GM23338 (cell line): ENCODE measurements around the gene ECHDC3. TPM values are rescaled to one million over a fixed set of nuclear protein-coding genes. Genes with fewer than 3 reads are reported as not detected.

Experiments
- ATAC-seq: fragments of 200-7000 bp; cut with Tn5 transposase; 3 replicates; pipeline ENCODE4 v1.9.1; 2020
- DNase-seq: peaks from one replicate; pipeline ENCODE4 v3.0.0-alpha.2; 2015; ENCODE audit warnings: low spot score
- H2AFZ ChIP-seq: fragments of 200-600 bp; sonication (generic); 2 replicates; pipeline ENCODE4 v1.8.0; 2016; ENCODE audit warnings: antibody characterized with exemption, mild to moderate bottlenecking, moderate library complexity
- H3F3A ChIP-seq: fragments of 200-600 bp; sonication (generic); replicated peaks from 2 replicates; pipeline ENCODE4 v1.8.0; 2017; ENCODE audit warnings: antibody characterized with exemption, mixed run types, low read depth
- H3K27ac ChIP-seq: fragments of 200-600 bp; sonication (generic); 2 replicates; pipeline ENCODE4 v1.6.1; 2016; ENCODE audit warnings: low read depth
- H3K27me3 ChIP-seq: fragments of 200-600 bp; sonication (generic); 2 replicates; pipeline ENCODE4 v1.8.0; 2016; ENCODE audit warnings: mild to moderate bottlenecking, mixed run types, moderate library complexity; ENCODE audit not compliant: insufficient read depth
- H3K36me3 ChIP-seq: fragments of 200-600 bp; sonication (generic); 2 replicates; pipeline ENCODE4 v1.8.0; 2016; ENCODE audit warnings: mild to moderate bottlenecking; ENCODE audit not compliant: insufficient read depth
- H3K4me1 ChIP-seq: fragments of 200-600 bp; sonication (generic); 2 replicates; pipeline ENCODE4 v1.8.0; 2016; ENCODE audit warnings: mild to moderate bottlenecking, moderate library complexity; ENCODE audit not compliant: insufficient read depth
- H3K4me2 ChIP-seq: fragments of 200-600 bp; sonication (generic); 2 replicates; pipeline ENCODE4 v1.7.1; 2017; ENCODE audit warnings: mixed run types
- H3K4me3 ChIP-seq: fragments of 200-600 bp; sonication (generic); 2 replicates; pipeline ENCODE4 v1.6.1; 2016; ENCODE audit warnings: mixed run types
- H3K79me2 ChIP-seq: fragments of 200-600 bp; sonication (generic); replicated peaks from 2 replicates; pipeline ENCODE4 v1.8.0; 2017; ENCODE audit warnings: mild to moderate bottlenecking; ENCODE audit not compliant: insufficient read depth
- H3K9me2 ChIP-seq: fragments of 200-600 bp; sonication (generic); 2 replicates; pipeline ENCODE4 v1.8.0; 2017; ENCODE audit not compliant: insufficient read depth
- H4K20me1 ChIP-seq: fragments of 200-600 bp; sonication (generic); replicated peaks from 2 replicates; pipeline ENCODE4 v1.8.0; 2017; ENCODE audit warnings: mild to moderate bottlenecking; ENCODE audit not compliant: insufficient read depth
- H3K27ac Mint-ChIP-seq: 2 replicates; pipeline ENCODE4 v1.8.0; 2020; ENCODE audit warnings: inconsistent platforms, mild to moderate bottlenecking, moderate library complexity, mixed read lengths
- H3K27me3 Mint-ChIP-seq: 3 replicates; pipeline ENCODE4 v1.8.0; 2022; ENCODE audit warnings: low read depth, mild to moderate bottlenecking, moderate library complexity, mixed read lengths, inconsistent platforms; ENCODE audit not compliant: insufficient read depth, poor library complexity
- H3K36me3 Mint-ChIP-seq: 3 replicates; pipeline ENCODE4 v1.8.0; 2021; ENCODE audit warnings: low read depth, mild to moderate bottlenecking, inconsistent platforms, moderate library complexity, mixed read lengths
- H3K4me1 Mint-ChIP-seq: 3 replicates; pipeline ENCODE4 v1.8.0; 2020; ENCODE audit warnings: mild to moderate bottlenecking, inconsistent platforms, mixed read lengths
- H3K4me3 Mint-ChIP-seq: 3 replicates; pipeline ENCODE4 v1.8.0; 2021; ENCODE audit warnings: moderate library complexity, mild to moderate bottlenecking, inconsistent platforms, mixed read lengths
- H3K9me3 Mint-ChIP-seq: 3 replicates; pipeline ENCODE4 v1.8.0; 2020; ENCODE audit warnings: moderate library complexity, mild to moderate bottlenecking, inconsistent platforms, mixed read lengths
- CREB1 ChIP-seq: fragments of 250-450 bp; sonication (Bioruptor Pico); IDR thresholded peaks from 2 replicates; pipeline ENCODE4 v1.5.0; 2020; ENCODE audit warnings: low read depth, mild to moderate bottlenecking, moderate library complexity
- CTCF ChIP-seq, 2 experiments: fragments of 200-600 bp in 1 of 2; sonication (generic) in 1 of 2; conservative IDR thresholded peaks; 2 replicates each; pipeline versions ENCODE4 v1.5.1 to v1.6.1; 2016 to 2017; ENCODE audit warnings: antibody characterized with exemption in 2 of 2, low read depth in 2 of 2, mild to moderate bottlenecking in 2 of 2, moderate library complexity in 1 of 2
- EZH2 ChIP-seq: fragments of 200-600 bp; sonication (generic); IDR thresholded peaks from one replicate; pipeline ENCODE4 v1.8.0; 2017; ENCODE audit warnings: antibody characterized with exemption, mild to moderate bottlenecking, low read depth; ENCODE audit not compliant: unreplicated experiment
- EZH2phosphoT487 ChIP-seq: fragments of 200-600 bp; sonication (generic); IDR thresholded peaks from one replicate; pipeline ENCODE4 v1.8.1; 2018; ENCODE audit warnings: antibody characterized with exemption; ENCODE audit not compliant: unreplicated experiment
- JUNB ChIP-seq: IDR thresholded peaks from one replicate; pipeline ENCODE4 v1.6.1; 2016; ENCODE audit warnings: antibody characterized with exemption; ENCODE audit not compliant: unreplicated experiment
- NANOG ChIP-seq: IDR thresholded peaks from 2 replicates; pipeline ENCODE4 v1.6.1; 2016; ENCODE audit warnings: antibody characterized with exemption, borderline replicate concordance
- POLR2AphosphoS5 ChIP-seq: IDR thresholded peaks from 2 replicates; pipeline ENCODE4 v1.6.1; 2016; ENCODE audit warnings: antibody characterized with exemption, low read depth
- REST ChIP-seq: IDR thresholded peaks from one replicate; pipeline ENCODE4 v1.6.1; 2018; ENCODE audit warnings: antibody characterized with exemption; ENCODE audit not compliant: unreplicated experiment
- STAT1 ChIP-seq: IDR thresholded peaks from one replicate; pipeline ENCODE4 v1.6.1; 2016; ENCODE audit warnings: antibody characterized with exemption; ENCODE audit not compliant: unreplicated experiment
- ZNF114 ChIP-seq: fragments of 250-450 bp; sonication (Bioruptor Pico); IDR thresholded peaks from 2 replicates; pipeline ENCODE4 v1.5.0; 2020; ENCODE audit warnings: mild to moderate bottlenecking, moderate library complexity
- ZNF331 ChIP-seq: fragments of 250-450 bp; sonication (Bioruptor Pico); IDR thresholded peaks from 2 replicates; pipeline ENCODE4 v1.5.0; 2020; ENCODE audit warnings: low read depth, mild to moderate bottlenecking, moderate library complexity
- polyA plus RNA-seq: library from polyadenylated mRNA; unstranded; fragments of >200 nt; fragmentation: Nextera tagmentation; extraction: Ambion mirVana; gene quantifications from 2 replicates; pipeline ENCODE4 v1.2.1, GENCODE V29; 2016
- total RNA-seq: library from RNA; depleted of rRNA; stranded (reverse); fragments of >200 nt; shearing (Covaris generic); gene quantifications from 2 replicates; pipeline ENCODE4 v1.2.3, GENCODE V29; 2014
- TF ChIP-seq, protein P1 (sequence below): fragments of 250-450 bp; sonication (Bioruptor Pico); IDR thresholded peaks from 2 replicates; pipeline ENCODE4 v1.5.0; 2020; ENCODE audit warnings: mild to moderate bottlenecking, moderate library complexity
- TF ChIP-seq, protein P2 (sequence below): IDR thresholded peaks from 2 replicates; pipeline ENCODE4 v1.6.1; 2016; ENCODE audit warnings: antibody characterized with exemption

Gene ECHDC3
- total and polyA plus RNA-seq, 2 experiments from 2014 or later: 16.3 to 50.1 TPM

DNA sequence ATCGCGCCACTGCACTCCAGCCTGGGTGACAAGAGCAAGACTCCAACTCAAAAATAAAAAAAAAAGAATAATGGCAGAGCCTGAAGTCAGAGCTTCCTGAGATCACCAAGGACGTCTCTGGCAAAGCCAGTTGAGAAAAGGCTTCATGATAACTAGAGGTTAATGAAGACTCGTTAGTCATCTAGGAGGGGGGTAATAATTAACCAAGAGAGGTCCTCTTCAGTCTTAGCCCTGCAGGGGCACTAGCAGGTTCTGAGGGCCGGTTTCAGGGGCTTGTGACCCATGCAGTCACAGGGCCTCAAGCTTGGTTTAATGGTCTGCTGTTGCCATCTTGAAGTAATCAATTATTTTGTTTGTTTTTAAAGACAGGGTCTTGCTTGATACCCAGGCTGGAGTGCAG is 52.4 kb downstream of the ECHDC3 start:
- Histone ChIP-seq H3F3A (no peaks in the 10 kb centered on the region), H3K36me3 (no peaks in the 10 kb centered on the region; the same call in 1 of the 2 replicates), H2AFZ (no peak overlapping the region), H3K27ac (no peak overlapping the region), H3K79me2 (no peaks in the 10 kb centered on the region), H3K27me3 (no peaks in the 10 kb centered on the region), H4K20me1 (no peaks in the 10 kb centered on the region), H3K4me2 (no peak overlapping the region), H3K4me1 (no peaks in the 10 kb centered on the region), H3K4me3 (no peak overlapping the region), H3K9me2 (no peaks in the 10 kb centered on the region)
- Mint-ChIP-seq H3K4me1 (peaks cover 14% of the 10 kb centered on the region), H3K4me3 (no peak overlapping the region), H3K9me3 (peaks cover 6% of the 10 kb centered on the region), H3K27me3 (peaks cover 5% of the 10 kb centered on the region), H3K36me3 (peaks cover 6% of the 10 kb centered on the region; the same call in 2 of the 3 replicates), H3K27ac (no peak overlapping the region)
- TF ChIP-seq JUNB (no peak), ZNF331 (CRISPR knock-in tag) (no peak), EZH2phosphoT487 (no peak), CREB1 (no peak), STAT1 (no peak), ZNF114 (CRISPR knock-in tag) (no peak), REST (no peak), EZH2 (no peak), POLR2AphosphoS5 (no peak), NANOG (no peak), CTCF (conservative IDR thresholded peaks at IDR 0.05; ENCODE audit: low read depth in 2 of 2) (no peak)
- TF ChIP-seq, protein P1, sequence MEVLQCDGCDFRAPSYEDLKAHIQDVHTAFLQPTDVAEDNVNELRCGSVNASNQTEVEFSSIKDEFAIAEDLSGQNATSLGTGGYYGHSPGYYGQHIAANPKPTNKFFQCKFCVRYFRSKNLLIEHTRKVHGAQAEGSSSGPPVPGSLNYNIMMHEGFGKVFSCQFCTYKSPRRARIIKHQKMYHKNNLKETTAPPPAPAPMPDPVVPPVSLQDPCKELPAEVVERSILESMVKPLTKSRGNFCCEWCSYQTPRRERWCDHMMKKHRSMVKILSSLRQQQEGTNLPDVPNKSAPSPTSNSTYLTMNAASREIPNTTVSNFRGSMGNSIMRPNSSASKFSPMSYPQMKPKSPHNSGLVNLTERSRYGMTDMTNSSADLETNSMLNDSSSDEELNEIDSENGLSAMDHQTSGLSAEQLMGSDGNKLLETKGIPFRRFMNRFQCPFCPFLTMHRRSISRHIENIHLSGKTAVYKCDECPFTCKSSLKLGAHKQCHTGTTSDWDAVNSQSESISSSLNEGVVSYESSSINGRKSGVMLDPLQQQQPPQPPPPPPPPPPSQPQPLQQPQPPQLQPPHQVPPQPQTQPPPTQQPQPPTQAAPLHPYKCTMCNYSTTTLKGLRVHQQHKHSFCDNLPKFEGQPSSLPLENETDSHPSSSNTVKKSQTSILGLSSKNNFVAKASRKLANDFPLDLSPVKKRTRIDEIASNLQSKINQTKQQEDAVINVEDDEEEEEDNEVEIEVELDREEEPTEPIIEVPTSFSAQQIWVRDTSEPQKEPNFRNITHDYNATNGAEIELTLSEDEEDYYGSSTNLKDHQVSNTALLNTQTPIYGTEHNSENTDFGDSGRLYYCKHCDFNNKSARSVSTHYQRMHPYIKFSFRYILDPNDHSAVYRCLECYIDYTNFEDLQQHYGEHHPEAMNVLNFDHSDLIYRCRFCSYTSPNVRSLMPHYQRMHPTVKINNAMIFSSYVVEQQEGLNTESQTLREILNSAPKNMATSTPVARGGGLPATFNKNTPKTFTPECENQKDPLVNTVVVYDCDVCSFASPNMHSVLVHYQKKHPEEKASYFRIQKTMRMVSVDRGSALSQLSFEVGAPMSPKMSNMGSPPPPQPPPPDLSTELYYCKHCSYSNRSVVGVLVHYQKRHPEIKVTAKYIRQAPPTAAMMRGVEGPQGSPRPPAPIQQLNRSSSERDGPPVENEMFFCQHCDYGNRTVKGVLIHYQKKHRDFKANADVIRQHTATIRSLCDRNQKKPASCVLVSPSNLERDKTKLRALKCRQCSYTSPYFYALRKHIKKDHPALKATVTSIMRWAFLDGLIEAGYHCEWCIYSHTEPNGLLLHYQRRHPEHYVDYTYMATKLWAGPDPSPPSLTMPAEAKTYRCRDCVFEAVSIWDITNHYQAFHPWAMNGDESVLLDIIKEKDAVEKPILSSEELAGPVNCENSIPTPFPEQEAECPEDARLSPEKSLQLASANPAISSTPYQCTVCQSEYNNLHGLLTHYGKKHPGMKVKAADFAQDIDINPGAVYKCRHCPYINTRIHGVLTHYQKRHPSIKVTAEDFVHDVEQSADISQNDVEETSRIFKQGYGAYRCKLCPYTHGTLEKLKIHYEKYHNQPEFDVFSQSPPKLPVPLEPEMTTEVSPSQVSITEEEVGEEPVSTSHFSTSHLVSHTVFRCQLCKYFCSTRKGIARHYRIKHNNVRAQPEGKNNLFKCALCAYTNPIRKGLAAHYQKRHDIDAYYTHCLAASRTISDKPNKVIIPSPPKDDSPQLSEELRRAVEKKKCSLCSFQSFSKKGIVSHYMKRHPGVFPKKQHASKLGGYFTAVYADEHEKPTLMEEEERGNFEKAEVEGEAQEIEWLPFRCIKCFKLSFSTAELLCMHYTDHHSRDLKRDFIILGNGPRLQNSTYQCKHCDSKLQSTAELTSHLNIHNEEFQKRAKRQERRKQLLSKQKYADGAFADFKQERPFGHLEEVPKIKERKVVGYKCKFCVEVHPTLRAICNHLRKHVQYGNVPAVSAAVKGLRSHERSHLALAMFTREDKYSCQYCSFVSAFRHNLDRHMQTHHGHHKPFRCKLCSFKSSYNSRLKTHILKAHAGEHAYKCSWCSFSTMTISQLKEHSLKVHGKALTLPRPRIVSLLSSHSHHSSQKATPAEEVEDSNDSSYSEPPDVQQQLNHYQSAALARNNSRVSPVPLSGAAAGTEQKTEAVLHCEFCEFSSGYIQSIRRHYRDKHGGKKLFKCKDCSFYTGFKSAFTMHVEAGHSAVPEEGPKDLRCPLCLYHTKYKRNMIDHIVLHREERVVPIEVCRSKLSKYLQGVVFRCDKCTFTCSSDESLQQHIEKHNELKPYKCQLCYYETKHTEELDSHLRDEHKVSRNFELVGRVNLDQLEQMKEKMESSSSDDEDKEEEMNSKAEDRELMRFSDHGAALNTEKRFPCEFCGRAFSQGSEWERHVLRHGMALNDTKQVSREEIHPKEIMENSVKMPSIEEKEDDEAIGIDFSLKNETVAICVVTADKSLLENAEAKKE (CRISPR knock-in tag): no peak
- TF ChIP-seq, protein P2, sequence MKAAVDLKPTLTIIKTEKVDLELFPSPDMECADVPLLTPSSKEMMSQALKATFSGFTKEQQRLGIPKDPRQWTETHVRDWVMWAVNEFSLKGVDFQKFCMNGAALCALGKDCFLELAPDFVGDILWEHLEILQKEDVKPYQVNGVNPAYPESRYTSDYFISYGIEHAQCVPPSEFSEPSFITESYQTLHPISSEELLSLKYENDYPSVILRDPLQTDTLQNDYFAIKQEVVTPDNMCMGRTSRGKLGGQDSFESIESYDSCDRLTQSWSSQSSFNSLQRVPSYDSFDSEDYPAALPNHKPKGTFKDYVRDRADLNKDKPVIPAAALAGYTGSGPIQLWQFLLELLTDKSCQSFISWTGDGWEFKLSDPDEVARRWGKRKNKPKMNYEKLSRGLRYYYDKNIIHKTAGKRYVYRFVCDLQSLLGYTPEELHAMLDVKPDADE: no peak
- no peak for DNase-seq
- no peak for ATAC-seq
